ENCODE measurements around the gene FOSL2.

The FOSL2 gene

GRCh38 chr2:28390746-28391563 is 1.7 kb upstream of the FOSL2 start:
- peaks cover 3% of the 10 kb centered on the region; the same call in 1 of the 2 replicates for H3K4me1 ChIP-seq (ENCODE audit: low read length)
- peak overlapping the region; percentile 85 for H2AFZ ChIP-seq (ENCODE audit: low read length)
- H4K20me1 ChIP-seq (ENCODE audit: insufficient read depth, low read length) = no peaks in the 10 kb centered on the region
- TF ChIP-seq EZH2phosphoT487 (IDR thresholded peaks at IDR 0.05; ENCODE audit: low read length) (no peak), EZH2 (optimal IDR thresholded peaks at IDR 0.05; ENCODE audit: low read depth, low read length) (no peak)
- TF ChIP-seq, protein P1, sequence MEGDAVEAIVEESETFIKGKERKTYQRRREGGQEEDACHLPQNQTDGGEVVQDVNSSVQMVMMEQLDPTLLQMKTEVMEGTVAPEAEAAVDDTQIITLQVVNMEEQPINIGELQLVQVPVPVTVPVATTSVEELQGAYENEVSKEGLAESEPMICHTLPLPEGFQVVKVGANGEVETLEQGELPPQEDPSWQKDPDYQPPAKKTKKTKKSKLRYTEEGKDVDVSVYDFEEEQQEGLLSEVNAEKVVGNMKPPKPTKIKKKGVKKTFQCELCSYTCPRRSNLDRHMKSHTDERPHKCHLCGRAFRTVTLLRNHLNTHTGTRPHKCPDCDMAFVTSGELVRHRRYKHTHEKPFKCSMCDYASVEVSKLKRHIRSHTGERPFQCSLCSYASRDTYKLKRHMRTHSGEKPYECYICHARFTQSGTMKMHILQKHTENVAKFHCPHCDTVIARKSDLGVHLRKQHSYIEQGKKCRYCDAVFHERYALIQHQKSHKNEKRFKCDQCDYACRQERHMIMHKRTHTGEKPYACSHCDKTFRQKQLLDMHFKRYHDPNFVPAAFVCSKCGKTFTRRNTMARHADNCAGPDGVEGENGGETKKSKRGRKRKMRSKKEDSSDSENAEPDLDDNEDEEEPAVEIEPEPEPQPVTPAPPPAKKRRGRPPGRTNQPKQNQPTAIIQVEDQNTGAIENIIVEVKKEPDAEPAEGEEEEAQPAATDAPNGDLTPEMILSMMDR (IDR thresholded peaks at IDR 0.05; ENCODE audit: low read length) = no peak
- no peaks in the 10 kb centered on the region for H3K36me3 ChIP-seq (replicated peaks; ENCODE audit: insufficient read depth, low read length)
- peaks cover 24% of the 10 kb centered on the region for H3K79me2 ChIP-seq (ENCODE audit: low read length)
- H3K4me3 ChIP-seq (ENCODE audit: low read length) = peak overlapping the region; percentile 98
- no peaks in the 10 kb centered on the region for H3K9me2 ChIP-seq (replicated peaks; ENCODE audit: insufficient read depth, low read length)
- H3K4me2 ChIP-seq (ENCODE audit: low read depth, low read length) = peak overlapping the region; percentile 99
- peak overlapping the region; percentile 96 for H3K9ac ChIP-seq (ENCODE audit: low read length)
- DNase-seq = peak; percentile 49
- H3K27me3 ChIP-seq (replicated peaks; ENCODE audit: insufficient read depth, low read length) = no peaks in the 10 kb centered on the region
- peak overlapping the region; percentile 98 for H3K27ac ChIP-seq (ENCODE audit: low read length)
- peaks cover 30% of the 10 kb centered on the region for H3F3A ChIP-seq (ENCODE audit: insufficient read depth, low read length)
- H3K9me3 ChIP-seq (replicated peaks; ENCODE audit: insufficient read depth, low read length) = no peaks in the 10 kb centered on the region

GRCh38 chr2:28391564-28392296 is 928 bp upstream of the FOSL2 start:
- TF ChIP-seq EZH2phosphoT487 (IDR thresholded peaks at IDR 0.05; ENCODE audit: low read length) (no peak), EZH2 (optimal IDR thresholded peaks at IDR 0.05; ENCODE audit: low read depth, low read length) (no peak)
- TF ChIP-seq, protein P1 (IDR thresholded peaks at IDR 0.05; ENCODE audit: low read length) = no peak; the same call in 1 of the 2 replicates
- peaks cover 32% of the 10 kb centered on the region for H3K79me2 ChIP-seq (ENCODE audit: low read length)
- H3K4me3 ChIP-seq (ENCODE audit: low read length) = peak overlapping the region; percentile 98
- peaks cover 30% of the 10 kb centered on the region for H3F3A ChIP-seq (ENCODE audit: insufficient read depth, low read length)
- H4K20me1 ChIP-seq (ENCODE audit: insufficient read depth, low read length) = no peaks in the 10 kb centered on the region
- H3K36me3 ChIP-seq (replicated peaks; ENCODE audit: insufficient read depth, low read length) = no peaks in the 10 kb centered on the region
- DNase-seq = peak; percentile 87
- H3K4me2 ChIP-seq (ENCODE audit: low read depth, low read length) = peak overlapping the region; percentile 99
- peak overlapping the region; percentile 85 for H2AFZ ChIP-seq (ENCODE audit: low read length)
- H3K9ac ChIP-seq (ENCODE audit: low read length) = peak overlapping the region; percentile 97
- no peaks in the 10 kb centered on the region for H3K27me3 ChIP-seq (replicated peaks; ENCODE audit: insufficient read depth, low read length)
- H3K4me1 ChIP-seq (ENCODE audit: low read length) = peaks cover 3% of the 10 kb centered on the region; the same call in 1 of the 2 replicates
- no peaks in the 10 kb centered on the region for H3K9me2 ChIP-seq (replicated peaks; ENCODE audit: insufficient read depth, low read length)
- H3K27ac ChIP-seq (ENCODE audit: low read length) = peak overlapping the region; percentile 98
- no peaks in the 10 kb centered on the region for H3K9me3 ChIP-seq (replicated peaks; ENCODE audit: insufficient read depth, low read length)

- TF ChIP-seq EZH2phosphoT487 (IDR thresholded peaks at IDR 0.05; ENCODE audit: low read length) (no peak), EZH2 (optimal IDR thresholded peaks at IDR 0.05; ENCODE audit: low read depth, low read length) (no peak)
- TF ChIP-seq, protein P1 (IDR thresholded peaks at IDR 0.05; ENCODE audit: low read length) = no peak
These were observed 617 bp downstream of the FOSL2 start for GRCh38 chr2:28393114-28393836.

More at GRCh38 chr2:28393114-28393836, 617 bp downstream of the FOSL2 start:
- H3K79me2 ChIP-seq (ENCODE audit: low read length) = peaks cover 45% of the 10 kb centered on the region
- H3K9ac ChIP-seq (ENCODE audit: low read length) = peak overlapping the region; percentile 97
- peak overlapping the region; percentile 47 for H2AFZ ChIP-seq (ENCODE audit: low read length)
- H3K9me3 ChIP-seq (replicated peaks; ENCODE audit: insufficient read depth, low read length) = no peaks in the 10 kb centered on the region
- H3K9me2 ChIP-seq (replicated peaks; ENCODE audit: insufficient read depth, low read length) = no peaks in the 10 kb centered on the region
- DNase-seq = peak; percentile 50
- H3K27ac ChIP-seq (ENCODE audit: low read length) = peak overlapping the region; percentile 98
- H4K20me1 ChIP-seq (ENCODE audit: insufficient read depth, low read length) = no peaks in the 10 kb centered on the region
- H3K4me2 ChIP-seq (ENCODE audit: low read depth, low read length) = peak overlapping the region; percentile 92; the same call in 1 of the 2 replicates
- no peaks in the 10 kb centered on the region for H3K36me3 ChIP-seq (replicated peaks; ENCODE audit: insufficient read depth, low read length)
- H3F3A ChIP-seq (ENCODE audit: insufficient read depth, low read length) = peaks cover 30% of the 10 kb centered on the region
- H3K27me3 ChIP-seq (replicated peaks; ENCODE audit: insufficient read depth, low read length) = no peaks in the 10 kb centered on the region
- H3K4me3 ChIP-seq (ENCODE audit: low read length) = peak overlapping the region; percentile 89
- peaks cover 3% of the 10 kb centered on the region; the same call in 1 of the 2 replicates for H3K4me1 ChIP-seq (ENCODE audit: low read length)
